D341Med (cell line): ENCODE results near the gene ARL17B.
A peak's percentile ranks its signal among the peaks of the same experiment; 100 is the strongest.
"Not testable (repeated sequence)": the region's sequence is repeated elsewhere in the genome, so short reads cannot be mapped to it uniquely, and the experiment has no call there.

Experiments used
- DNase-seq: peaks from one replicate; pipeline ENCODE4 v3.0.0; 2012; ENCODE audit warnings: low spot score

Gene ARL17B

DNA sequence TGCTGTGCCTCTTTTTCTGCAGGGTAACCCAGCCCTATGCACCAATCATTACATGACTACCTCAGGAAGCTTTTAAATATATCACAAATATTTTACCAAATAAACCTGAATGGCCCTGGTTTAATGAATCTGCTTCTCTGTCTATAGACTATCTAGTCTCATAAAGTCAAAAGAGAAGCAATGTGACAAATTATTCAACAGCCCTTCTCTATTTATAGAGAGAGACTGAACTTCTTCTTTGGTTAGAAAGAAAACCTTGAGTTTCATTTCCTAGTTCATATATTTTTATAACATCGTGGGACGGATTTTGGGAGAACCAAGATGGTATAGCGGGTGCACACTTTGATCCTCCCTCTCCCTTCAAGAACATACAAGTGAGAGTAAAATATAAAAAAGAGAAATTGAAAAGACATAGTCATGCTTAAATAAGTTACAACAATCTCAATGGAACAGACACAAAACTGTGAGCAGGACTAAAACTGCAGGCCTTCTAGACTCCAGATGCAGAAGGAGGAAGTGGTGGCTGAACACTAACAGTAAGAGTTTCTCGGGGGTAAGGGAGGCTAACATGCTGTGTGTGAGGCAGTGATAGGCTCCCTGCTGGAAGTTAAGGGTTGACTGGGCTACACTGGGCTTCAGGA, 70.5 kb downstream of the ARL17B start:
- not testable (repeated sequence) for DNase-seq

DNA sequence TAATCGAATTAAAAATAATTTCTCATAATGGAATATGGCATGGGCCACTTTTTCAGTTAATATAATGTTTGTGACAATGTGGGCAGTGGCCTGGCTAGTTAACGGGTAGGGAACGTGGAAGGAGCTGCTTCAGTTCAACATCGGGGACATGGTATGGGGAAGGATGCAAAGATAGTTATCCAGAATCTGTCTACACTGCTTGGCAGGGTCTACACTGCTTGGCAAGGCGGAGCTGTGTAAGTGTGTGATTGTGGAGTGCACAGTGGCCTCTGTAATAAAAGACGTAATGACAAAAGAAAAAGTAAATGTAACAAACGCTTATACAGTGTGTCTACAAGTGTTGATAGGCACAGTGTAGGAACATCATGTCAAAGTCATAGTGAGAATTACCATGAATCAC, 74.0 kb downstream of the ARL17B start:
- DNase-seq: not testable (repeated sequence)

DNA sequence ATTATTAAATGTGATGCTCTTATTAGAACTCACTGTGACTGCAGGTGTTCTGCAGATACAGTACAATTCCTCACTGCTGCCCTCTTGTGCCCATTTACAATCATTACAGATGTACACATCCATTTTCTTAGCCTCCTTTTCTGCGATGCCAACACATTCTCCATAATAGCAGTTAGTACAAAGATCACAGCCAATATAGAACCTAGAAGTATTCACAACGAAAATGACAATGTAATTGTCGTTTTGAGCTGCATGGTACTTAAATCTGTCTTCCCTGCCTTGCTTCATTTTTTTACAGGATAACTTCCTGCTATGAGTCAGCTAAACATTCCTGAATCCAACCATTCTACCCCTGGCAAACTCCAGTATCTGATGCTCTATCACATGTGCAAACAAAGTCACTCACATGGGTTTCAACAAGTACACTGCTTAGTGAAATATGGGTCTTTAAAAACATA, 74.8 kb downstream of the ARL17B start:
- DNase-seq: peak; percentile 64

DNA sequence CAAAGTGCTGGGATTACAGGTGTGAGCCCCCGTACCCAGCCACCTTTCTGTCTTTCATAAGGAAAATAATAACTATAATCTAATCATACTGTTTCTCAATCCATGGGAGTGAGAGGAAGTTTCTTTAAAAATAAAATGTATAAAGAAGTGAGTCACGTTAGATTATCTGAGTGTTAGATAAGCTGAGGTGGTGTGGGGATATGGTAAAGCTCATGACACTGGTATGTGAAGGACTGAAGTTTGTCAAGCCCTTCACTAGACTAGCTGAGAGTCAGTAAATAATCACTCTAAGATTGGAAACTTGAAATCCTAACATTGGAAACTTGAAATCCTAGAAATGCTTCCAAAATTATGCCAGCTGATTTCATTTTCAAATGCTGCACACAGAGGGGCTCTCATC, 76.1 kb downstream of the ARL17B start:
- DNase-seq: not testable (repeated sequence)

DNA sequence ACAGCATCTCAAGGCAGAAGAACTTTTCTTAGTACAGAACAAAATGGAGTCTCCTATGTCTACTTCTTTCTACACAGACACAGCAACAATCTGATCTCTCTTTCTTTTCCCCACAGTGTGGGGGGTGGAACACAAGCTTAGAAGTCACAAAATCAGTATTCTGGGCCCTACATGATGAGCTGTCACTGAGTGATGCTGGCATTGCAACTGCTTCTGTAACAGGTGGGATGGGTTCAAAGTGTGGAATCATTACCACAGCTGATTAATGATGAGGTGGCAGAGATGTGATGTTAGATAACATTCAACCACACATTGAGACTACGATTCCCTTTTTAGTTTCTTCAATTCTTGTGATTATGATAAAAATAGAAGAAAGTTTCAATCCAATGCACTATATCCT, 77.1 kb downstream of the ARL17B start:
- DNase-seq: not testable (repeated sequence)

DNA sequence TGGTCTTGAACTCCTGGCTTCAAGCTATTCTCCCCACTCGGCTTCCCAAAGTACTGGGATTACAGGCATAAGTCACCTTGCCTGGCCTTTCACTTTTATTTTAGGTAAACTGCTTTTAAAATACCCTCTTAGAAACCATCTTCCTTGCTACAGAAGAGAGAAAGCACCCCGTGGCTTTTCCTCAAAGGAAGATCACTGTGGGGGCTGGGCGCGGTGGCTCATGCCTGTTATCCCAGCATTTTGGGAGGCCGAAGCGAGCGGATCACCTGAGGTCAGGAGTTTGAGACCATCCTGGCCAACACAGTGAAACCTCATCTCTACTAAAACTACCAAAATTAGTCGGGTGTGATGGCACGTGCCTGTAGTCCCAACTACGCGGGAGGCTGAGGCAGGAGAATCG, 78.9 kb downstream of the ARL17B start:
- DNase-seq: not testable (repeated sequence)

DNA sequence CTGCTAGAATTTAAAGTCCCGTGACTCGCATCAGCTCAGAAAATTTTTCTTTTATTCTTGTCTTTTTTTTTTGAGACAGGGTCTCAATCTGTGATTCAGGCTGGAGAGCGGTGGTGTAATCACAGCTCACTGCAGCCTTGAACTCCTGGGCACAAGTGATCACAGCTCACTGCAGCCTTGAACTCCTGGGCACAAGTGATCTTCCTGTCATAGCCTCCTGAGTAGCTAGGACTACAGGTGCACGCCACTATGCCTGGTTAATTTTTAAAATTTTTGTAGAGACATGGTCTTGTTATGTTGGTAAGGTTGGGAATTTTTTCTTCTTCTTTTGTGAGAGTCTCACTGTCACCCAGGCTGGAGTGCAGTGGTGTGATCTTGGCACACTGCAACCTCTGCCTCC, 80.2 kb downstream of the ARL17B start:
- DNase-seq: not testable (repeated sequence)

DNA sequence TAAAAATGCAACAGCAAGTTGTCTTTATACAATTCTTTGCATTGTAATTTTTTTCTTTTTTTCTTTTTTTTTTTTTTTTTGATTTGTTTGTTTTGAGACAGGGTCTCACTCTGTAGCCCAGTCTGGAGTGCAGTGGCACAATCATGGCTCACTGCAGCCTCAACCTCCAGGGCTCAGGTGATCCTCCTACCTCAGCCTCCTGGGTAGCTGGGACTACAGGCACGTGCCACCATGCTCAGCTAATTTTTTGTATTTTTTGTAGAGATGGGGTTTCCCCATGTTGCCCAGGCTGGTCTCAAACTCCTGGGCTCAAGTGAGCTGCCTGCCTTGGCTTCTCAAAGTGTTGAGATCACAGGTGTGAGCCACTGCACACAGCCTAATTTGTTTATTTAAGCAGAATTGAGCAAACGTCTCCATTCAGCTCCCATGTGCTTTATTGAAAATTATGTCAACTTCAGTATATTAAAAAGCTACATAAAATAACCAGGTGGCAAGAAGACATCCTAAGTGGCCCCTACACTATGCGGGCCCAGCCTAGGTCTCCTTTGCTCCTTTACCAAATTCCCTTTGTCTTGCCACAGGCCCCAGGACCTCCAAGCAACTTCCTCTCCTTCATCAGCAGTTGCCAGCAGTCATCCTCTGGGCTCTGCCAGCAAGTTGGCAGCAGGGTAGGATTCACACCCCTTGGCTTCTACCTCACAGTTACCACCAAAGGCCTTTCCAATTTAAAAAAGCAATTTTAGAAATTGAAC, 84.7 kb downstream of the ARL17B start:
- DNase-seq: peak; percentile 43

DNA sequence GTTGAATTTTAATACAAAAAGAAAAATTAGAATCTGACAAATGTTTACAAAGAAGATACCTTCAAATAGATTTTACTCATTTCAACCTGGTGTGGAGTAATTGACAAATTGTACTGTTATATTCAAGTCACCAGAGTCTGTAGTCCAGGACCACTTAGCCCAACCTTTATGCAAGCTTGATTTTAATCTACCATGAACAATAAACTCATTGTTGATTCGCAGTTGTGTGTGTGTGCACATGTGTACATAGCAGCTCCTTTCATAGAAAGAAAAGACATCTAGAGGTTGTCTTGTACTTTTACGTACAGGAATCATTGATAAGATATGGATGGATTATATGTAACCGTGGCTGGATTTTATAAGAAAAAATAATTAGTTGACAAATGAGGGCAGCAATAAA, 87.3 kb downstream of the ARL17B start:
- DNase-seq: no peak

DNA sequence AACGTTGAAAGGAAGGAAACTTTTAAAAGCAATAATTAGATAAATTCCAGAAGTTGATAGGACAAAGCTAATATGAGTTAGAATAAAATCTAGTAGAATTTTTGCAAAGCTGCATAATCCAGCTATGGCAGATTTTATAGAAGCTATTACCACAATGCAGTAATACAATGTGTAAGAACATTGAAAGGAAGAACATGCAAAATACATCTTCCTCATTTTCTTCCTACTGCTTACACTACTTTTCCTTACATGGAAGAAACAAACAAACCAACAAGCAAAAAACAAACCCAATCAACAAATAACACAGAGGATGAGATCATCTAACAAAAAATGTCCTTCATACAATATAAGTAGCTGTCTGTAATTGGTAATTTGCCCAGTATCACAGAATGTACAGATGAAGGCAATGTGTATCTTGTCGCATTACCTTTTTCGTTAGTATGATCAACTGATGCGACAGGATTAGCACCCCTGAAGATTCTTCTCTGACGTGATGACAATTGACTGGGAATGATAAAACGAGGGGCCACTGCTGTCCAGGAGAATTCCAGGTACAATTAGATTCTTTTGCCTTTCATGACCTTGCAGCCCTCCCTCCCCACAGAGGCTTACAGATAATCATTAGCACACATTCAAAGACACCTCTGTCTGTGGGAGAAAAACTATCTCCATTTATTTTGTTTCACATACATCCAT, 87.9 kb downstream of the ARL17B start:
- no peak for DNase-seq

DNA sequence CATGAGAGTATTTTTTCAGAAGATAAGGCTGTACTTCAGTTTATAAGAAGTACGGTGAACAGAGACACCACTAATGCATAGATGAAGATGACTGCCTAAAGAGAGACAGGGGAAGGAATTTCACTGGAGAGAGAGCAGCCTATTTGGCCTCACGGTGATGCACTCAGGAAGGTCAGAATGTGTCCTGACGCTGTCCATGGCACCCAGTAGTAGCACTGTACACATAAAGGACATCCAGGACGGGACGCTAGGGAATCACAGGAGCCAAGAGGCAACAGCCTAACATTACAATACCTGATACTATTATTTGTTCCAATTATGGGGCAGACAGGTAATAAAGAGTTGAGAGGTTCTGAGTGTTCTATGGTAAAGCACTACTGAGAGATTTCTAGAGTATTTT, 91.5 kb downstream of the ARL17B start:
- no peak for DNase-seq

DNA sequence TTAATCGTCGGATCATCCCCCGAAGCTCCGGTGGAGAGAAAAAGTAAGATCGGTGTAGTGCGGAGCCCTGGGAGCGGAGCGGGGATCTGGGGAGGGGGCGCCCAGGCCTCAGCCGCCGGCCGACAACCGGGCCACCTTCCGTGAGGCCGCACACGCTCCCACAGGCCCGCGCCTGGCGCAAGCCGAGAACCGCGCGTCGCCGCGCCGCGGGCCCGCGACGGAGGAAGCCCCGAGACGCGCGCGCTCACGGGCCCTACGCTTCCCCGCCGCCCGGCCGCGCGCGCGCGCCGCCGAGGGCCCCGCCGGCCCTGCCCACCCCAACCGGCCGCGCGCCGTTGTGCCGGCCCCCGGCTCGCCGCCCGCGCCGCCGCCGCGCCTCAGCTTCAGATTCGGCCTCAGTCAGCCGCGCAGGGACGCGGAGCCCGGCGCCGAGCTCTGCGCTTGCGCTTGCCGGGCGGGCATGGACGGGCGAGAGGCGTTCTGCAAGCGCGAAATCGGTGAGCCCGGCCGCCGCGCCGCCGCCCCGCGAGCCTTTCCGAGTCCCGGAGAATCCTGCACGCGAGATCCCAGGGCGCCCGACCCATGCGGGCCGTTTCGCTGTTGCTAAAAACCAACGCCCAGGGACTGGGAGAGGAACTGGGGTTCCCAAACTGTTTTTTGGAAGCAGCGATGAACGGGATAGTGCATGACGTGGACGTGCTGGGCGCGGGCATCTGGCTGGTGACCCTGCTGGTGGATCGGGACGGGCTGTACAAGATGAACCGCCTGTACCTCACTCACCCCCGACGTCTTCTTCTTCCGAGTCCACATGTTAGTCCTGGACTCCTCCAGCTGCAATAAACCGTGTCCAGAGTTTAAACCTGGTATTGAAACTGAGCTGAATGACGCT, 94.7 kb downstream of the ARL17B start:
- peak; percentile 100 for DNase-seq

DNA sequence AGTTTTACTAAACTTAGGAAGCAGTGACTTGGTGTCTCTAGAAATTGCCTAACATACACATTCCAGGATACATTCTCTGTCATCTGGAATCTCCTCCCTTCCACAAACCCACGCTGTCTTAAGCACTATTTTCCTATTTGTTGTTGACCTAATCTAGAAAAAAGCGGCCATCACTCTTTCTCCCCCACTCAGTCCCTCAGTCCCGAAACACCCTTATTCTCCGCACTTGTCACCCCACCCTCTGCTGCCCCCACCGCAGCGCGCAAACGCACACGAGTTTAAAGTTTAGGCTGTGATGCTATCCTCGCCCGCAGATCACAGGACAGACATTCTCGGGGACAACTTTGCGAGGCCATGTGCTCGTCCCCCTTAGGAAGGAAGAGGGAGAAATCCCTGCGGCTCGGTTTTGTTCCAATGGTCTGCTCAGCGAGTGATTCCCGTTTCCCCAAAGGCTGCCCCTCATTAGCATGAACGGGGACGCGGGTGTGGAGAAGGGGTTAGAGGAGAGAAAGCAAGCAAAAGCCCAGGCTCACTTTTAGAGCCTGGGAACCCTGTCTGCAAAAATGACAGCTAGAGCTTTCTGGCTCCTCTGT, 95.4 kb downstream of the ARL17B start:
- DNase-seq: peak; percentile 57

DNA sequence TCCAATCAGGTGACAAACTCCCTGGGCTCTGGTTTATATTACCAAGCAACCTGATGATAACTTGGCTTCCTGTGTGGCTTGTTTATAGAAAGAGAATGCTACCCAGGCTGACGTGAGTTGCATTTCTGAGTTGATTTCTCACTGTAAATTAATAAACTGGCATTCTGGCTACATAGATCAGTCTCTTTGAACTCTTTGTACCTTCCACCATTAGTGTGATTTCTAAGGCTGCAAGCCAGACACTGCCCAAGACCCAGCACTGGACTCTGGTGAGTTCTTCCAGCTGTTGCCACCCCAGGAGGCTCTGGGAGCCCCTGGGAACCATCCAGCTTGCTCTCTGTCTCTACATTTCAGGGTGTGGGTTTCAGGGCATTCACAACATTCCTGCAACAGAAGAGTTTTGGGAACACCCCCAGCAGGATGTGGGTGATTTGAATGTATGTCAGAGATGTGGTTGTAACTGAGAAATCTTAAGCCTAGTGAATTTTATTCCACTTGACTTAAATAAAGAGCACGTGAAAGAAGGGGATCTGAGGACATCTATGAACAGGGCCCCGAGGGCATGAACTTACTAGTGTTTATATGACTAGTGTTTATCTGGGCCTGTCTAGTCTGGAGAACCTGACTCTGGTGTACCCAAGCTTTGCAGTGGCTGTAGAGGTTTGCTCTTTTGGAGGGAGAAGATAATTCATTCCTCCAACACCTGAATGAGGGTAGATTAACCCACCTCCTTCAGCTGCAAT, 96.9 kb downstream of the ARL17B start:
- DNase-seq: peak; percentile 30

DNA sequence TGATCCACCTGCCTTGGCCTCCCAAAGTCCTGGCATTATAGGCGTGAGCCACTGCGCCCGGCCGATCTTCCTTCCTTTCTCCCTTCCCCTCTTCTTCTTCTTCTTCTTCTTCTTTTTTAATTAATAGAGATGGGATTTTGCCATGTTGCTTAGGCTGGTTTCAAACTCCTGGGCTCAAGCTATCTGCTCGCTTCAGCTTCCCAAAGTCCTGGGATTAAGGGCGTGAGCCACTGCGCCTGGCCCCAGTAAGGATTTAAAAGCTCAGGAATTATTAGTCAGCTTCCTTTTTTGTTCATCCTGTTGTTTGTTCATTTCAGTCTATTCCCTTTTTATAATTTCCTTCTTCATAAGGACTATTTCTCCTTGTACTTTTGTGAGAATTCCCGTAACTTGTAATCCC, 99.3 kb downstream of the ARL17B start:
- DNase-seq: no peak

DNA sequence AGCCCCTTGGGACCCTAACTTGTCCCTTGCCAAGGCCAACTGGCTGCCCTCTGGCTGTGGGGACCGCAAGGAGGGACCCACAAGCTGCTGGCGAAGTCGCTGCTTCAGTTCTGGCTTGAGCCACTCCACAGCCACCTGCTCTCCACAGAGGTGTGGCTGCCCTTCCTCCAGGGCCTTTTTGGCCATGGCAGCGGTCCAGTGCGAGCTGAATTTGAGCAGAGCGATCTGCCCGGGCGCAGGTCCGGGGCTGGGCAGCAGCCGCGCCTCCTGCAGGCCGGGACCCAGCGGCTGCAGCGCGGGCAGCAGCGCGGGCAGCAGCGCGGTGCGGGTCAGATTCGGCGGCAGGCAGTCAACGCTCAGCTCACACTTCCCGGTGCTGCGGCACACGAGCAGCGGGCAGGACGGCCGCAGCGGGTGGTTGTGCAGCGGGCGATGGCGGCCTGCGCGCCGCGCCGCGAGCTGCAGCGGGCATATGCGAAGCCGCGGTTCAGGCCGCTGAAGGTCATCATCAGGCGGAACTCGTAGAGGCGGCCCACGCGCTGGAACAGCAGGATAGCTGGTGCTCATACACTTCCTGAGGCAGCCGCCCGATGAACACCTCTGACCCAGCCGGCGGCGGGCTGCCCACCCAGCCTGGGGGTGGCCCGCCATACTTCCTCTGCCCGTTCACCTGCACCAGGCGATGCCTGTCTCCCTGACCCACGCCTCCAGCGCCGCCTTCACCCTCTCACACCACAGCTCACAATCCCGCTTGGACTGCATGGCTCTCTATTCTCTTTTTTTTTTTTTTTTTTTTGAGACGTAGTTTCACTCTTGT, 101.5 kb downstream of the ARL17B start:
- DNase-seq: not testable (repeated sequence)

DNA sequence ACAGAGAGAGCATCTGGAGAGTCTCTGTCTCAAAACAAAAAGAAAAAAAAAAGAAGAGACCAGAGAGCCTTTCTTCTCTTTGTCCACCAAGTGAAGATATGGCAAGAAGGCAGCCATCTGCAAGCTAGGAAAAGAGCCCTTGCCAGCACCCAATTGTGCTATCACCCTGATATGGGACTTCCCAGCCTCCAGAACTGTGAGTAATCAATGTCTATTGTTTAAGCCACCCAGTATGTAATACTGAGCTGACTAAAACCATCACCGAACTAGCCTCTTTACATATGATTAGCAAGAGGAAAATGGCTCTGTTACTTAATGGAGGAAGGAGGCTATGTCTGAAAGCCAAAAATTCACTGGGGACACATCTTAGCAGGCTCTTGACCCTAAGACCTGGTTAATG, 105.2 kb downstream of the ARL17B start:
- not testable (repeated sequence) for DNase-seq

DNA sequence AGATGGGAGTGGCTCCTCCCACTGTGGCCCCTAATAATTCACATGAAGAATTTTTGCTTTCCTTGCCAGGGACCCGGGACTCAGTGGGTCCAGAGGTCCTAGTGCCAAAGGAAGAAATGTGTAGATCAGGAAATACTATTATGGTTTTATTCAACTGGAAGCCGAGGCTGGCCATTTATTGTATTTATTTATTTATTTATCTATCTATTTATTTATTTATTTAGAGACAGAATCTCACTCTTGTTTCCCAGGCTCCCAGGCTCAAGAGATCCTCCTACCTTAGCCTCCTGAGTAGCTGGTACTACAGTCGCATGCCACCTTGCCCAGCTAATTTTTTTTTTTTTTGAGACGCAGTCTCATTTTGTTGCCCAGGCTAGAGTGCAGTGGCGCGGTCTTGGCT, 107.4 kb downstream of the ARL17B start:
- DNase-seq: not testable (repeated sequence)

DNA sequence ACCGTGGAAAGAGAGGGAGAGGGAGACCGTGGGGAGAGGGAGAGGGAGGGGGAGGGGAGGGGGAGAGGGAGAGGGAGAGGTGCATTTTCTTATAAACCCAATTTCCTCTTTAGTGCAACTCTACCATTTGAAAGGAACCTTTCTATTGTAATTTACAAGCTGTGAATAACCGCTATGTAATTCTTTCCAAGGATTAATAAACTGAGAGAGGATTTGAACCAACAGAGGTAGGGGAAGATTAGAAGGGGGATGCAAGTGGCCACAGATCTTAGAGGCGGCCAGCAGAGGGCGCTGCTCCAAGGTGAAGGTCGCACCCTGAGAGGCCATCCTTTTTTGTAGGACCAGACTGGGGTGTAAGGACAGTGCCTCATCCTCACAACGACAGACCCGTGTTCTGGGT, 107.8 kb downstream of the ARL17B start:
- DNase-seq: peak; percentile 70

DNA sequence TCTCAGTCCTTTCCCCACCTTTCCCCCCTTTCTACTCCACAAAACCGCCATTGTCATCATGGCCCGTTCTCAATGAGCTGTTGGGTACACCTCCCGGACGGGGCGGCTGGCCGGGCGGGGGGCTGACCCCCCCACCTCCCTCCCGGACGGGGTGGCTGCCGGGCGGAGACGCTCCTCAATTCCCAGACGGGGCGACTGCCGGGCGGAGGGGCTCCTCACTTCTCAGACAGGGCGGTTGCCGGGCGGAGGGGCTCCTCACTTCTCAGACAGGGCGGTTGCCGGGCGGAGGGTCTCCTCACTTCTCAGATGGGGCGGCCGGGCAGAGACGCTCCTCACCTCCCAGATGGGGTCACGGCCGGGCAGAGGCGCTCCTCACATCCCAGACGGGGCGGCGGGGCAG, 108.8 kb downstream of the ARL17B start:
- not testable (repeated sequence) for DNase-seq
